T follicular helper cell (primary cell): ENCODE results near the gene C7orf57.

Experiments used
- DNase-seq: peaks from one replicate; pipeline ENCODE4 v3.0.0-alpha.2; 2020; ENCODE audit warnings: low read depth

C7orf57 gene

DNA sequence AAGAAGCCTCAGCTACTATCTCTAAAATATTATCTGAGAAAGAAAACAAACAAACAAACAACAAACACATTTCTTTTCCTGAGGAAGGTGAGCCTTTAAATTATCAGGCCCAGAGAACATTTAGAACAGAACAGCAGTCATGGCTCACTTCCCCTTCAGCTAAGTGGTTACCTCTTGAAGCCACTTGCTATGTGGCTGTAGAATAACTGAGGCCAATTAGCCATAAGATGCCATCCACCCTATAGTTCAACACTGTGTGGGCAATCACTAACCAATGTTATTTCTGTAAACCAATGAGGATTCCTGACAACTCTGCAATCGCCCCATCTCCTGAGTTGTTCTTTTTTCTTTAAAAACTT is 50.1 kb downstream of the C7orf57 start:
- DNase-seq = no peak

DNA sequence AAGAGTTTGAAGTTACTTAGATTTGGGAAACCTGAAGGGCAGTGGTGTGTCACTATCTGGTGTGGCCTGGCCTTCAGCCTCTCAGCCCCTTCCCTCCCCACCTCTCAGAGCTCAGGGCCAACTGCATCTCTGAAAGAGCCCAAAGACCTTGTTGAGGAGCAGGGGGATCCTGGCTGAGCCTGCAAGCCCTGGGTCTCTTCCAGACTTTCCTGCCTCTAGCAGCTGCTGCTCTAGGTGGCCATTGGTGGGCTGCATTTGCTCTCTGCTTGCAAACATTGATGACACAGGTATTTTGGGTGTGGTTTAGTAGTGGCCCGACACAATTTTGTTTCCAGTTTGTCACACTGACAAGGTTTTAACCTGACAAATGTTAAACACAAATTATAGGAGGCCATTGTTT is 50.6 kb downstream of the C7orf57 start:
- DNase-seq = no peak

DNA sequence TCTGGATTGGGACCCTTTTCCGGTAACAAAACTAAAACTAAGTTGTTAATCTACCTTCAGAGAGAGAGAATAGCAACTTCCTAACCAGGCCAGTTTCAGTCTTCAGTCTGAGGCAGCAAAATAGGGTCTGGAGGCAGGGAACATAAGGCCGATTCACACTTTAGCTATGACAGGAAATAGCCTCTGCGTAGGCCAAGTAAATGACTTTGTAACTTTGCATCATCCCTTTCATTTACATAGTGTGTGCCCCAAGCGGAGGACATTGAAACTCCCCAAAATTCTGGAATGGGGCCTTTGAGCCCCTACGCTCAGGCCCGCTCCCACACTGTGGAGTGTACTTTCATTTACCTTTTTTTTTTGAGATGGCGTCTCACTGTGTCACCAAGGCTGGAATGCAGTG is 52.0 kb downstream of the C7orf57 start:
- no peak for DNase-seq

DNA sequence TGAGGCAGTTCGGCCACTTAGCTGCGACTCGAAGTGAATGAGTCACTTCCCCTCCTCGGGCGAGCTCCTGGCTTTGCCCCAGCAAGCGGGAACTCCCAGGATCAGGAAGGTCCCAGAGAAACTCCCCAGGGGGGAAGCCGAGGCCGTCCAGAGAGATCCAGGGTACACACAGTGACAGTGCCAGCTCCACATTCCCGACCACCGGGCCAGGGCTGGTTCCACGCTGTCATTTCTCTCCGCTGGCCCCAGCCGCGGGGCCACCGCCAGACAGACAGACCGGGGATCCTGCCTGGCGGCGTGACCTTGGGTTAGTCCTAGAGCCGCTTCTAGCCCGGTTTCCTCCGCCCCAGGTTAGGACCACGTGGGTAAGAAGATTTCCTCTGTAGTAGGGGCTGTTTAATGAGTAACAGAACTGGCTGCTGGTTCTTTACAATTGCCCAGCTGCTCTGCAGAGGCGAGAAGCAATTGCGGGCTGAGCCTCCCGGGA is 53.3 kb downstream of the C7orf57 start:
- DNase-seq = no peak

DNA sequence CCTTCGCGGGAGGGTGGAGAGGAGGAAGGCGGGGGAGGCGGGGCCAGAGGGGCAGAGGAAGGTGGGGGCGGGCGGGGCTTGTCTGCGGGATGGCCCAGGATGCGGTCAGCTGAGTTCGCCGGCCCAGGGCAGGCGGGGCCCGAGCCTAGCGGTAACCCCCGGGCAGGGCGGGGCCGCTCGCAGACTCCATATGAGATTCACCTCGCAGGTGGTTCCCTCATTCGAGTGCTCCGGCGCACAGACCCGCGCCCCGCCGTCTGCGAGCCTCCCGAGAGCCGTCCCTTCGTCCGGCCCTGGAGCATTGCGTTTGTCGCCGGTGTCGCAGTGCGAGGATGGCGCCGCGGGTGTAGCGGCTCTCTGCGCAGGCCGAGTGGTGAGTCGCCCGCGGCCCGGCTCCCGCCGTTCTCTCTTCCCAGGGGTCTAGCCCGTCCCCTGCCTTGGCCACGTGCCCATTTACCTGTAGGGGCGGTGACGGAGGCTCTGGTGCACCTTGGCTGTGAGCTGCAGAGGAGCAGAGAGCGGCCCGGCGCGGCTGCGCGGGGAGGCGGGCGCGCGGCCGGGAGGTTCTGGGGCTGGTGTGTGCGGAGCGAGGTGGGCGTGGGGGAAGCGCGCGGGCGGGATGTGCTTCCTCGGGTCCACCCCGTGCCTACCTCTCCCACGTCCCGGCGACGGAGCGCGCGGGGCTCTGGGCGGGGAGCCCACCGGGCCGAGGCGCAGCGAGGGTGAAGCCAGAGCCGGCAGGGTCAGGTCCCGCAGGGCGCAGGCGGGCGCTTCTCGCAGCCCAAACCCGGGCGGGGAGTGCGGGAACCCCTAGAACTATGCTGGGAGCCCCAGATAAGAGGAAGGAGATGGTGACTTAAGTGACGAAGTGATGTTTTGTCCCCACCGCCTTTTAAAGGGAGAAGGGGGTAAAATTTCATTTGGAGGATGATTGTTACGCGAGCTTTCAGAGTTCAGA is 54.0 kb downstream of the C7orf57 start, which contains the start of gene UPP1:
Gene UPP1 (plus strand): TSS at position 220 of the 958 bp plus-strand sequence. CDS start 5,519 bp downstream, outside the sequence.
- DNase-seq = peak; percentile 79

DNA sequence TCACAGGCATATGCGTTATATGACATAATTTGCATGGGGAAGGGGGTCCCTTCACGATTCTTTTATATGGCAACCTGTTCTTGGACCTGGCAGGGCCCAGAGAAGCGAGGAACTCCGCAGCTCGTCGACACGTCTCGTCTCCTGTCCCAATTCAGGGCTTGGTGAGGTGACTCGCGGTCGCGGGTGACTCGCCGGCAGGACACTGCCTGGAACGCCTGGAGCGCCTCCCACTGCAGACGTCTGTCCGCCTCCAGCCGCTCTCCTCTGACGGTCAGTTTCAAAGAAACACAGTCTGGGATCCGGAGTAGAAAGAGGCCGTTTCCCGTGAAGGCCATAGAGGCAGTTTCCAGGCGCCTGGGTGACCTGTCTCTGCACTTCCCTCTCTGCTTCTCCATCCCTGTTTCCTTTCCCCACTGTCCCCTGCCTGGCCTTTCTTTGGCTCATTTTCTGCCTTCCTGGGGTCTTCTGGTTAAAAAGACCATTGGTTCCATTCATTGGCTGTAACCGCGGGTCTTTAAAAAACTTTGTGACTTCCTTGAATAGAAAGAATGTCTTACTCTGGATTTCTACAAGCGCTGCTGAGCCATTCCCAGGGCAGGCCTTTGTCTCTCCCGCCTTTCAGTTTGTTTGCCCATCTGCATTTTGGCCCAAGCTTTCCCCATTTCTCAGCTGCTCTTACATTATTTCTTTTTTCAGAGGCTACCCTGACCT is 54.9 kb downstream of the C7orf57 start:
- no peak for DNase-seq

DNA sequence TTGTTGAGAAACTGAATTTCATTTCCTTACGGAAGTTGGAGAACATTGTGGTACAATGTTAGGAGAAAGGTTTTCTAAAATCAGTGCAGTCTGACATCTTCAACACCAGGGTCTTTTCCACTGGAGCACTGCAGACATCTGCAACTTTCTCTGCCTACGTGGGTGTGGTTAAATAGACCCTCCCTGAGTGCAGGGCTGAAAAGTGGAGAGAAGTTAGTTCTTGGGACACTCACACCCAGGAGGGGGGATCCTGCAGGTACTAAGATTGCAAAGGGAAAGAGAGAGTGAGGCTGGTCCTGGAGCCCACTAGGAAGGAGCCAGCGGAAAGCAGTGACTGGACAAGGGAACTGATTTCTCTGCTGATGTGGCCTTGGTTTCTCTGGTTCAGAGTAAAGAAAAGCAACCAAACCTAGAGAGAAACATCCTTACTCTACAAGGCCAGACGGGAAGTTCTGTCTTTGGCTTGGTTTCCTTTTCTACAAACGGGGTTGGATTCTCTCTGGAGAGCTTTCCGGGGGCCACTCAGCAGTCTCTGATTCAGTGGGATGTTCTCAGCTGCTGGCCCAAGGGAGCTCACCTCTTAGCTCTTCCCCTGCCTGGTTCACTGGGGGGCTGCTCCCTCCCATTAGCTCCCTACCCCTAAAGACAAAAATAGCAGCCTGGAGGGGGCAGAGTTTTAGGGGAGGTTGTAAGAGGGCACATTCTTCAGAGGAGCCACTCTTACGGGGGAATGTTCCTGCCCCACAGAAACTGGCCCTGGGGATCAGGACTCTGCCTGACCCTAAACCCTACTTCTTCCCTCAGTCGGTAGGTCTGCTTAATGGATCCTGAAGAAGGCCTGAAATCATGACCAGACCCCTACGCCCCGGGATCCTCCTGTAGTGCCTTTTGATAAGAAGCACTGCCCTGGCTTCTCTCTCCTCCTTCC is 56.4 kb downstream of the C7orf57 start:
- DNase-seq = no peak

DNA sequence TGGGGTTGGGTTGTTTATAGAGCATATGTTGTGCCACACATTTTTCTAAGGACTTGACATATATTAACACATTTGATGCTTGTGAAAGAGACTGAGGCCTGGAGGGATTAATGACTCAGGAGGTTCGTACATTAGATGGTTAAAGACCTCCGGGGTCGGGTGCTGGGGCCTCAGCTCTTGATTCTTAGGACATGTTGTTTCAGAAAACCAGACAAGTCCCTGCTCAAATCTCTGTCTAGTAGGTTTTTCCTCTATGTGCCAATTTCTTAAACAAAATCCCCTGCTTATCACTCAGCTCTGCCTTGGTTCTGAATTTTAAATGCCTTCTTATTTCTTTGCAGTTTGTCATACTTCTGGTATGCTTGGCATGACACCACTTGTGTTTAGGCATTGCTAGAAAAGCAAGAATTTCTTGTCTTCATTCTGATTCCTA is 59.5 kb downstream of the C7orf57 start:
- no peak for DNase-seq

DNA sequence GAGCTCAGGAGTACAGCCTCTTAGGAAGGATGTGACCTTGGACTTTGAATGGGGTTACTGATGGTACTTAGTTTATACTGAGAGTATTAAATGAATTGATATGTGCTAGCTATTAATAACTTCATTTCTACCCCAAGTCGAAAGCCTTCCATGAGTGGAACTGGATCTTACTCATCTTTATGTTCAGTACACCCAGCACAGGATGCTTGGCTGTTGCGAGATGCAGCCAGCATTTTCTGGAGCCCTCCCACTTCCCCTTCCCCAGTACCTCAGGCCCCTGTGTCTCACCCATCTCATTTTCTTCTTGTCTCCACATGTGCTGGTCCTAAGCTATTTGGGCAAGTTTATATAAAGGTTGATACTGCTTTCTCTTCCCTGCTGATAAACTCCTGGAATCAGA is 60.9 kb downstream of the C7orf57 start:
- no peak for DNase-seq

DNA sequence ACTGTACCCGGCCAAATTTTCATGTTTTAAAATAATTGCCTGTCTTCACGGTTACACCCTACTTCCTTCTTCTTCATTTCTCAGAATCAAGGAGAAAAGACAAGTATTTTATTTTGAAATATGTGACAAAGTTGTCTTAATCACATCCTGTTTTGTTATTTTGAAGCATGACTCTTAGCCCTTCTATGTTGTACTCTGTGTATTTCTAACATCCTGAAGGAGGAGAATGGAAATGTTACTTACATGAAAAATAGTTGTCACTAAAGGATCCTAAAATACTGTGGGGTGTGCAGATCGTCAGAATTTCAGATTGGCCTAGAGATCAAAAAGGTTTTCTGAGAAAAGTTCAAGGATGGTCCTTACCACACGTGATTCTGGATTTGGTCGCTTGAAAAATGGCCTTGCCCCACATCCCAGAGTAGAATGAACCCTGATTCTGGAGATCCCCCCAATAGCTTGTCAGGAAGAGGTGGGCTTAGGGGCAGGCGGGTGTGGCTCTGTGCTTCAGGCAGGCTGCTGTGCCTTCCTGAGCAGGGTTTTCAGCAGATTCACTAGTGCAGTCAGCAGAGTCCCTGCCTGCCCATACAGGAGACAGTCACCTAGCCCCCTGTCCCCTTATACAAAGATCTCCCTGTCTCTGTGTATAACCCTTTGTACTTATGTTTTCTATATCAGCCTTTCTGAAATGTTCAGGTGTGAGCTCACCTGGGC is 62.3 kb downstream of the C7orf57 start:
- no peak for DNase-seq

DNA sequence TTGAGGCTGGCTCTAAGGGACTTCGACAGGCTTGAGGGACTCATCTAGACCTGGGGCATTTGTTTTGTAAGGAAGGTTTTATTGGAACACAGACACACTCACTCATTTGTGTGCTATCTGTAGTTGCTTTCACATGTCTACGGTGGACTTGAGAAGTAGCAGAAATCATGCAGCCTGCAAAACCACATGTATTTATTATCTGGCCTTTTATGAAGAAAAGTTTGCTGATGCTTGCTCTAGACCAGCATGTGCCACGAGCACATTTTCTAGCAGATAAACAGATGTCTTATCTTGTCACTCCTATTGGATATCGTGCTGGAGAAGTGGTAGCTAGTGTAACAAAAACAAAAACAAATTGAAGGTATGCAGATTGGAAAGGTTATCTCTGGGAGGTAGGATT is 63.5 kb downstream of the C7orf57 start:
- DNase-seq = no peak

DNA sequence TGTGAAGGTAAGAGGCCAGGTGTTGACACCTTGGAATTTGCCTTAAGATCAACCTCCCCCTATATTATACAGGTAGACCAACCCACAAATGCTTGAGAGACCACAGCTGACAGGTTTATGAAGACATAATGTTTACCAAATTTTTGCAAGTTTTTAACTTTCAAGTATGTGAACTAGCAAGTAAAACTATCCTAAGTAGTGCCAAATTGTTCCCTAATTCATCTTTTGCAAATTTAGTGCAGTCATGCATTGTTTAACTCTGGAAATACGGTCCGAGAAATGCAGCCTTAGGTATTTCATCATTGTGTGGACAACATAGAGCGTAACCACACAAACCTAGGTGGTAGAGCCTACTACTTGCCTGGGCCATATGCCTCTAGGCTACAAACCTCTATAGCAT is 64.4 kb downstream of the C7orf57 start:
- DNase-seq = no peak

DNA sequence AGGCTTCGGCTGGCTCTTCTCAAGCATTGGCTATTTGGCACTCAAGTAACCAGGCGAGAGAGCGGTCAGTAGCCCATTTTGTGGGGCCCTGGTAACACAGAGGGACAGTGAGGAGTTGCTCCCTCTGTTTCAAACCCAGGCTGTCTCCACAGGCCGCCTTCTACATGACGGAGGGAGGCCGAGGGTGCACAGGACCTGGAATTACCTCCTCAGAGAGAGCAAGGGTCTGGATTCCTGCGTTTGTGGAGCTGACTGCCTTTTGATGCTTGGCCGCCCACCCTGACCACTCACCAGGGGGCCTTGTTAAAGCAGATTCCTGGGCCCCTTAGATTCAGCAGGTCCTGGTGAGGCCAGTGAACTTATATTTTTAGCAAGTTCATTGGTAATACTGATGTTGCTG is 66.0 kb downstream of the C7orf57 start:
- no peak for DNase-seq

DNA sequence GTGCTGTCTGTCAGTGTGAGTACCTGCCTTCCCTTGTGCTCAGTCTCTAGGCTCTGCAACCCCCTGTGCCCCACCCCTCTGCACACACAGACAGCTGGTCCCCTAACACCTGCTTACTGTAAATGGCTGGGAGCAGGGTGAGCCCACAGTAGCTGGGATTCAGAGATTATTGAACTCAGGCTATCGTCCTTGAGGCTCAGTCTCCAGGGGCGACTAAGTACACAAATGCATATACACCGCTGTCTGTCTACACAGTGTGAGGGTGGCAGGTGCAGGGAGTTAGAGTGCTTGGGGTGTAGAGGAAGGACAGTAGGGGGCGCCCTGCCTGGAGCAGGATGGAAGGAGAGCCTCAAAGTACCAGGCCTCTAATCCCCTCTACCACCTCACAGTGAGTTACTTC is 66.6 kb downstream of the C7orf57 start:
- DNase-seq = no peak

DNA sequence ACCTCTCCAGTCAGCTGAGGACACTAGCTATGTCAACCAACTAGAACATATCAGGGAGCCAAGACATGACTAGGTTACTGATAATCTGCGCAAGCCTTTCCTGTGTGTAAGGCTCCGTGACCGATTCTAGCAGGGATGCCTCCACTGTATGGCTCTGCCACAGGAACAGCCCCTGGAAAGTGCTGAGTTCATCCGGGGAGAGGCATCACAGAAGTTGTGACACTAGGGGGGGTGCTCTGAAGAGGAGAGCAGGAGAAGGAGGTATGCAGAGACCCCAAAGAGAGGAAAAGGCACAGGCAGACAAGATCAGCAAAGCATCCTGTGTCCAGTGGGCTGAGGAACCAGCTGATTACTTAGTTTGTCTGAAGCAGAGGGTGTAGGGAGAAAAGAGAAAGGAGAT is 67.2 kb downstream of the C7orf57 start:
- no peak for DNase-seq

DNA sequence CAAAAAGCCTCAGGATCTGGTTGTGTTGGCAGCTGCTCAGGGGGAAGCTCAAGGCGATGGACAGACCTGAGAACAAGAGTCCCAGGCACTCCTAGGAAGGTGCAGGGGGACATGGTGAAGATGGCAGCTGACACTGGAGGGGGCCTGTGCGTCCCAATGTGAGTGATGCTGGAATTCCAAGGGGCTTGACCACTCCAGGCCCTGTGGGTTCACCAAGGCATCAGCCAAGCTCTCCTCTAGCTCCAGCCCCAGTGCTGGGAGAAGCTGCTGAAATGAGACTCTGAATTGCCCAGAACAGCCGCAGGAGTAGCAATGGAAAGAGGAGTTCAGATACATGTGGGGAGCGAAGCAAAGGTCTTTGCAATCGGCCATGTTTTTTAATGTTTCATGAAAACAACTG is 69.7 kb downstream of the C7orf57 start:
- no peak for DNase-seq

DNA sequence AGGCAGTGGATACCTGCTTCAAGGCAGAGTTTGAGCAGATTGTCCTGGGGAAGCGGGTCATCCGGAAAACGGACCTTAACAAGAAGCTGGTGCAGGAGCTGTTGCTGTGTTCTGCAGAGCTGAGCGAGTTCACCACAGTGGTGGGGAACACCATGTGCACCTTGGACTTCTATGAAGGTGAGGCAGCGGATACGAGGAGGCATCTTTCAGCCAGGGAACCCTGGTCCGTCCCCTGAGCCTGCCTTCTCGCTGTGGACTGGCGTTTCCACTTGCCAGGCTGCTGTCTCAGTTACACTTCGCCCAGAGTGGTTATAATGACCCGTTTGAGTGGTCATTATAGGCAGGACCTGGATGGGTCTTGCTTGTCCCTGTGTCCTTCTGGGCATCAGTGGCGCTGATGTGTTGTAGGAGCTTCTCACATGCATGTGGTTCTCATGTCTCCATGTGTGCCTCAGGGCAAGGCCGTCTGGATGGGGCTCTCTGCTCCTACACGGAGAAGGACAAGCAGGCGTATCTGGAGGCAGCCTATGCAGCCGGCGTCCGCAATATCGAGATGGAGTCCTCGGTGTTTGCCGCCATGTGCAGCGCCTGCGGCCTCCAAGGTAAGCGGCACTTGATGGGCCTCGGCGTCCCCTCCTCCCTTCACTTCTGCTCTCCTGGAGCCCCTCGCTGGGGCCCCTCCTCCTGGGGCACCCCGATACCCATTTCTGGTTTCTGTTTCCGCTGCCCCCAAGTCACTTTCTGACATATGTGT is 71.7 kb downstream of the C7orf57 start:
- DNase-seq = no peak

DNA sequence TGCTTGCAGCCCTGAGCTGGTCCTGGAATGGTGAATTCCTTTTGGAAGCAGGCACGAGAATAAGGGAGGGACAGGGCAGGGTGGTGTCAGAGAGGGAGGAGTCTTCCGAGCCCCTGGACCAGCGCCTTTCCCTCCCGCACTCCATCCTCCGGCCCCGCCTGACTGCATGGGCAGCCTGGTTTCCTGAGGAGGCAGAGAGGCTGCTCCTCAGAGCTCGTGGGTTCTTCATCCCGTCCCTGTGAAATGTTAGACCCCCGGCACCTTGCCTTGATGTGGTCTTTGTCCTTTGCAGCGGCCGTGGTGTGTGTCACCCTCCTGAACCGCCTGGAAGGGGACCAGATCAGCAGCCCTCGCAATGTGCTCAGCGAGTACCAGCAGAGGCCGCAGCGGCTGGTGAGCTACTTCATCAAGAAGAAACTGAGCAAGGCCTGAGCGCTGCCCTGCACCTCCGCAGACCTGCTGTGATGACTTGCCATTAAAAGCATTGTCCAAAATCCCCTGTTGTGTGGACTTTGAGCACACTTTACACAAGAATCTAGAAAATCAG is 72.7 kb downstream of the C7orf57 start:
- DNase-seq = no peak

DNA sequence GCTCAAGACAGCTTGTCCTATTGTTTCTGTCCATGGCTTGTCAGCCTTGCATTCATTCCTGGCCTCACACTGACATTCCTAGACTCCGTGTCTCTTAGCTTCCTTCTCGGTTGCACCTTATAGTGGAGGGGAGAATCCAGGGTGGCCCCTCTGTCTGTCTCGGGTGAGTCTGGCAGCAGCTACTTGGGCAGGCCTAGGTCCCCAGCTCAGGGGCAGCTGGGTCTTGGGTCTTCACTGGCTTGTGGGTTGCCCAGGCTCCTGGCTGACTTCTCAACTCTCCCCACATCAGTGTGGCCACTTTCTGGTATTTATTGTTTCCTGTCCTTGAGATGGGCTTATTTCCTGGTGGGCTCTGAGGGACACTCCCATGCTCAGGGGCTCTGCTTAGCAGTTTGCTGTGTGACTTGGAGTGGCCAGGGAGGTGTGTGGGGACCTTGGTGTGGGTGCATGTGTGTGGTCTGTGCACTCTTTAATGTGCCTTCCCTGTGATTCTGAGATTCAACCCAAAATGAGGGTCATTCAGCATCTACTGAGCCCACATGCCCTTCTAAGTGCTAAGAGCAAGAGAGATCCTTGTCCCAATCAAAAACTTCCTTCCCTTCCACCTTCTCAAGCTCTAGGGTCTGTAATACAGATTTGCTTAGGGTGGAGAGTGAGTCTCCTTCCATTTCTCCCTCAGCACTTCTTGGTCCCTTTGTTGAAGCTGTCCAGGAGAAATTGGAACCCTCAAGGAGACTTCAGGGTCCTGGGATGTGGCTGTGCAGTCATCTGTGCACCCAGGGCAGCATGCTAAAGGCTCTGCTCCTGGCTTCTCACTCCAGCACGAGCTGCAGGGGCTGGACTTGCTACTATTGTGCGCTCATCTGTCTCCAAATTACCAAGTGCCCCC is 73.9 kb downstream of the C7orf57 start:
- DNase-seq = no peak
